HS-27A (cell line): Measurements from ENCODE around the gene GNA14.
"Not testable (repeated sequence)": the region's sequence is repeated elsewhere in the genome, so short reads cannot be mapped to it uniquely, and the experiment has no call there.

ENCODE experiments used
- DNase-seq: peaks from one replicate; pipeline ENCODE4 v3.0.0-alpha.2; 2012; ENCODE audit warnings: low read depth, missing footprints

GNA14 gene

GRCh38 chr9:77588271-77588937, 59.7 kb downstream of the GNA14 start:
- DNase-seq = no peak

GRCh38 chr9:77587851-77588250, 60.3 kb downstream of the GNA14 start:
- no peak for DNase-seq

GRCh38 chr9:77587042-77587441, 61.1 kb downstream of the GNA14 start:
- DNase-seq = no peak

GRCh38 chr9:77586591-77586990, 61.5 kb downstream of the GNA14 start:
- DNase-seq = no peak

- no peak for DNase-seq
Observed at GRCh38 chr9:77585335-77585786, 62.8 kb downstream of the GNA14 start.

GRCh38 chr9:77584927-77585326, 63.2 kb downstream of the GNA14 start:
- DNase-seq = not testable (repeated sequence)

- DNase-seq = no peak
Observed at GRCh38 chr9:77582961-77583576, 65.1 kb downstream of the GNA14 start.

- no peak for DNase-seq
Observed at GRCh38 chr9:77582525-77582924, 65.6 kb downstream of the GNA14 start.

GRCh38 chr9:77575785-77576184, 72.3 kb downstream of the GNA14 start:
- DNase-seq = no peak

- DNase-seq = no peak
Observed at GRCh38 chr9:77569335-77569734, 78.8 kb downstream of the GNA14 start.

GRCh38 chr9:77563174-77563573, 84.9 kb downstream of the GNA14 start:
- DNase-seq = no peak

- DNase-seq = no peak
Observed at GRCh38 chr9:77562019-77562748, 85.9 kb downstream of the GNA14 start.

- no peak for DNase-seq
Observed at GRCh38 chr9:77561331-77562018, 86.6 kb downstream of the GNA14 start.

GRCh38 chr9:77556396-77556795, 91.7 kb downstream of the GNA14 start:
- DNase-seq = no peak

- no peak for DNase-seq
Observed at GRCh38 chr9:77554586-77555105, 93.5 kb downstream of the GNA14 start.

GRCh38 chr9:77547106-77547730, 100.9 kb downstream of the GNA14 start:
- DNase-seq = no peak

GRCh38 chr9:77546376-77546950, 101.7 kb downstream of the GNA14 start:
- DNase-seq = no peak

- DNase-seq = no peak
Observed at GRCh38 chr9:77544546-77544945, 103.6 kb downstream of the GNA14 start.

GRCh38 chr9:77543131-77543822, 104.8 kb downstream of the GNA14 start:
- no peak for DNase-seq

GRCh38 chr9:77541600-77541999, 106.5 kb downstream of the GNA14 start:
- DNase-seq = no peak

GRCh38 chr9:77541055-77541454, 107.1 kb downstream of the GNA14 start:
- no peak for DNase-seq
